Measurements from ENCODE around the gene AGAP1.

Gene AGAP1

DNA sequence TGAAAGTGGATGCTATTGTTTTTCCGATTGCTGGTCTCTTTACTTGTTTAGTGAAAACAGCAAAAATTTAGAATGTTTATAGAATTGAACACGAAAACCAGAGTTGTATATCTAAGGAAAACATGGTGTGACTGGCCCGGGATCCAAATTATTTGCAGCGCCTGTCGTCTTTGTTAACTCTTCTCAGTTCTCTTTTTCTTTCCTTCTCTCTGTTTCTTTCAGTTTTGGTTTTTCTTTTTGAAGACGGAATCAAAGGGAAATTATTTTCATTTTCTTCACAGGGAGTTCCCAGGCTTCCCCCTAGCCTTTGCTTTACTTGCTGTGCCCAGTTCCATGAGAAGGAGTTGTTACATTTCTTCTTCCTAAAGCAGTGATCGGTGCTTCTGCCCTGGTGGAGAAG lies 76.0 kb downstream of the AGAP1 start:
- no peak for DNase-seq (ENCODE audit: low read depth)

DNA sequence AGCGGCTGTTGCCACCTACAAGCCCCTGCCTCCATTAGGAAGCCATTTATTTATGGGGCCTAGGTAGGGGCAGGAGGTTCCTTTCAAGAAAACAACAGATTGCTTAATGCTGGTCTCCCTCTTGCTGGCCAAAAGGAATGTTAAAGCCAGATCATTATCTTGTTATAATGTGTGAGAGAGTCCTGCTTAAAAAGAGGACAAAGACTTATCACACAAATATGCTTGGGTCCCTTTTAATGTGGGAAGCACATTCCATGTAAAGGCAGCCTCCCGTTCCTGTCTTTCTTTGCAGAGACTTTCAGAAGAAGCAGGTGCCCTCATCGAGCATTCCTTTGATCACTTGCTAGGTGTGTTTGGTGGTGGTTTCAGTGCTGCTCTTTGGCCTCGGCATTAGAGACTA lies 76.4 kb downstream of the AGAP1 start:
- no peak for DNase-seq (ENCODE audit: low read depth)

DNA sequence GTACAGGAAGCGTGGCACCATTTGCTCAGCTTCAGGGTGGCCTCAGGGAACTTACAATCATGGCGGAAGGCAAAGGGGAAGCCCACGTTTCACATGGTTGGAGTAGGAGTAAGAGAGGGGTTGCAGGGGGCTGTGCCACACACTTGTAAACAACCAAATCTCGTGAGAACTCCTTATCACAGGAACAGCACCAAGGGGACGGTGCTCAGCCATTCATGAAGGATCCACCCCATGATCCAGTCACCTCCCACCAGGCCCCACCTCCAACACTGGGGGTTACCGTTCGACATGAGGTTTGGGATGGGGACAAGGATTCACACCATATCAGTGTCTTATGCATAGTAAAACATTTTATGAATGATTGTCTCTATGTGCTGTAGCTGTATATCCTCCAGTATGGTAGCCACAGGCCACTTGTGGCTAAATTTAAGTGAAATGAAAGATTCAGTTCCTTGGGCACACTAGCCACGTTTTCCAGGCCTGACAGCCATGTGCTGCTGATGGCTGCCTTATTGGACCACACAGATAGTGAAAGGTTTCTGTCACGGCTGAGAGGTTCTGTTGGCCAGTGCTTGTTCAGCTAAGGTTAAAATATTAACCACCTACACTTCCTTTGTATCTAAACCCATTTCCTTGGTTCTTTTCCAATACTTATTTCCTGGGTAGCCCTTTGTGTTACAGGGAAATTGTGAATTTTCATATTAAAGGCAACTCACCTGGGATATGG lies 77.3 kb downstream of the AGAP1 start:
- DNase-seq (ENCODE audit: low read depth), result no peak

DNA sequence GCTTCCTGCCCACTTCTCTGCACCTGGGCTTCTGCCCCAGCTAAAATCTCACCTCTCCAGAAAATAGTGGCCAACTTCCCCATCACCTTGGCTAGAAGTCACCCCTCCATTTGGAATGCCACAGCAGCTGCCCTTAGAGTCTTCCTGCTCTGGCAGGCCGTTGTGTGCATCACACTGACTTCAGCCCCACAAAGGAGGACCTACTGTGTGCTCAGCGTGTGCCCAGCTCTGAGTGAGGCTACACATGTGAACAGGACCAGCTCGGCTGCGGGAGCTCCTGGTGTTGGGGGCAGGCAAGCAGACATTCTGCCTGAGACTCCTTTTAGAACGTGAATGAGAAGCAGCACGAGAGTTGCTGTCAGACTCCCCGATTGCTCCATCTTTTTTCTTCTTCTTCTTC lies 78.7 kb downstream of the AGAP1 start:
- no peak for DNase-seq (ENCODE audit: low read depth)

DNA sequence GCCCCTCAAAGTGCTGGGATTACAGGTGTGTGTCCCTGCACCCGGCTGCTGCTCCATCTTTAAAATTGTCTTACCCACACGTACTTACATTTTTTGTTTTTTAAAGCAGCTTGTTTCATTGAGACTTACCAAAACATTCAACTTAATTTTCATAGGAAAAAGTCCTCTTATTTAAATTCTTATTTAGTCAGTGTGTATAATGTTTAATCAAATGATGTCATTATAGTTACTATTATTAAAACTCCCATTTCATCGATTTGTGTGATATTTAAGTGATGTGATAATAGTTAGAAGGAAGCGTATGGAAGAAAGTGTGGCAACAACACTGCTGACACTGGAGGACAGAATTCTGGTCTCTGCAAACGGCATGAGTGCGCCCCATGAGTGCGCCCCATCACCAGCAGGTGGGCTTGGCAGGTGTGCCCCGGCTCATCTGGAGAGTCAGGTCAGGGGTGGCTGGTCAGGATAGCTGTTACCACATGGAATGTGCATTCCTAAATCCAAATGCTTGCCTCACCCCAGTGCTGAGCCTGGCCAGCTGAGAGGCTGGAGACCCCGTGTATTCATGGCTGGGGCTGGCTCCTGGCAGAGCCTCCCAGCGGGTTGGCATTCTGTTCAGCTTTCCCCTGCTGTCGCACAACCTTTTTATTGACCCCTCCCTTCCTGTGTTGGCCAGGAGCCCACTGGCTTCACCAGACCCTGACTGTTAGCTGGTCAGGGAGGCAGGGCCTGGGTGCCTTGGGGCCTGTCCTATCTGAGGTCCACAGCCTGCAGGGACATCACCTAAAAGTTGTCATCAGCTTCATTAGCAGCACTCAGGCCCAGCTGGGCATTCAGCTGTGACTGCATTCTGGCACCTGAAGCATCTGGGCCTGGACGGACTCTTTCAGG lies 79.7 kb downstream of the AGAP1 start:
- no peak for DNase-seq (ENCODE audit: low read depth)

DNA sequence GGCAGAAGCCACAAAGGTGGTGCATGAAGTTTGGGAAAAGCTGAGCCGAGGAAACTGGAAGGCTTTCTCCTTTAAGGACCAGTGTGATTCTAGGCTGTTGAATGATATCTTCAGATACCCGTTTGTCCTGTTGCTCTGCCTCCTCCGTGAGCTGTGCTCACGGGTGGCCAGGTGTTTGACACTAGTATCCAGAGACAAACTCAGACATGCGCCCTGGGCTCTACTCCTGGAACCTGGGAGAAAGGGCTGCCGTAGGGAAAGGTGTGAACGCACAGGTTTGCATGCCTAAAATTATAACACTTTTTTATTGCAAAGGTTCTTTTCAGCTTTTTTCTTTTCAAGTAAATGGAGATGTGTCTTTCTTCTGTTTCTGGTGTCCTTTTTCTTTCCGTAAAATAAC lies 81.6 kb downstream of the AGAP1 start:
- DNase-seq (ENCODE audit: low read depth), result no peak

DNA sequence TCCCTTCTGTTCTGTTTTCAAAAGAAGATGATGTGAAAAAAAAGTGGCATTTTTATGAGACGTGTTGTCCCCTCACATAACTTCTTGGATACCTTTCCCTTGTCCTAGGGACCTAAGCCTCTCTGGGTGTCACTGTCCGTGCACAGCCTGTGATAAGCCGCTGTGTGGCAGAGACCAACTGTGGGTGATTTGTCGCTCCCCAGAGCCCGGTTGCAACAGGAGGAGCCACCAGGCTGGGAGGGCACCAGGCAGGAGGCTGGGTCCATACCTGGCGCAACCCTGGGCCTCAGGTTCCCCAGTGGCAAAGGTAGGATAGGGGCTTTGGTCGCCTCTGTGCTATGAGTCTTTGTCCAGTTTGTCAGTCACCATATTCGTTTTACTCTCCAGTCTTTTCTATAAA lies 82.1 kb downstream of the AGAP1 start:
- no peak for DNase-seq (ENCODE audit: low read depth)

DNA sequence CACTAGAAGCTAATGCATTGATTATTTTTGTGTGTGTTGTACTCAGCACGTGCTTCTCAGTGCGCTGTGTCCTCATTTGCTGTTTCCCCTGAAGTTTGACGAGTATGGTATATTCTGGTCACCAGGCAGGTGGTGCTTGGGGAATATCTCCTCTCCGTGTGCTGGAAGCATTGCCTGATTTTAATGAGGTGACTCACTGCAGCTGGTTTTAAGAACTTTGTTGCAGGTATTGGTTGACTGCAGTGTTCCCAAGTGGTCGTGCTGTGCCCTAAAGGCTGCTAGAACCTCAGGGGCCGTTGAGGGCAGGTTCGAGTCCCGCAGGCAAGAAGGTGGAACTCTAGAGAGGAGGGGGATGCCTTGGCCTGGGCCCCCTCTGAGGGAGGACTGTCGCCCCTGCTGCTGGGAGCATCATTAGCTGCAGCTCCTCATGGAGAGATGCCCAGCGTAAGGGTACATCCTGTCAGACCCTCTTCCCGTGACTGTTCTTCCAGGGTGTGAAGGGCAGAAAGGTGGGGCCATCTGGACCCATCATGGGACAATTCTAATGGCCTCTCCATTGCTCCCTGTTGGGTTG lies 82.6 kb downstream of the AGAP1 start:
- no peak for DNase-seq (ENCODE audit: low read depth)

DNA sequence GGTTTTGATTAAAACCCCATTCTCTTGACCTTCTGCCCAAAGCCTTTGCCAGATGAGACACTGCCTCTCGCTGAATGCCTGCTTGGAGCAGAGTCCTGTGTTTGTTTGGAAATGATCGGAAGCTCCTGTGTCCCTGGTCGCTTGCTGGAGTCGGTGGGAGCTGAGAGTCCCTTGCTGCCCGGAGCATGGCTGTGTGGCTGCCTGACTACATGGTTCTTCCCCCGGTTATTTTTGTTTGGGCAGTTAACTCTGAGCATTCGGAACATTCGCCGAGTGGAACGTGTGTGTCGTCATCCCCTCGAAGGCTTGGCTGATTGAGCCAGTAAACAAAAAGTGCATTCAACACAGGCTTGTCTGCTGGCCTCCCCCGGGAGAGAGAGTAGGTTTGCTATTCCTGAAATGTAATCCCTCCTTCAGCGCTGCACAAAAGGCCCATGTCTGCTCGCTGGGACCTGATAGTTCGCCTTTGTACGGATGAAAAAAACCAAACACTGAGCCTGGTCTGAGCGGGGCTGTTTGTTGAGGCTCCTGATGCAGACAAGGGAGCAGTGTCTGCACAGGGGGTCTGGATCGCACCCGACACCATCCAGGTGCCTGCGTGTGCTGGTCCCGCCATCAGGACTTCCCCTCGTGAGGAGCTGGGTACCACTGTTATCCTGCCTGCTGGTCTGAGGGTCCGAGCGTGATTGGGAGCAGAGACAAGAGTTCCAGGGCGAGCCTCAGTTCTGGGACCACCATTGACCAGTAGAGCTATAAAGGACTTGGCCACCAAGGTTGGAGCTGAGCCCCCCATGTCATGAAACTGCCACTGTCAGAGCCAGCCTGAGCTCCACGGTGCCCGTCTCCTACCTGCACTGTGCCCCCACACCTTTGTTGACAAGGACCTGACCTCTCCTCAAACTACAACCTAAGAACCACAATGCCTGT lies 83.8 kb downstream of the AGAP1 start:
- no peak for DNase-seq (ENCODE audit: low read depth)

DNA sequence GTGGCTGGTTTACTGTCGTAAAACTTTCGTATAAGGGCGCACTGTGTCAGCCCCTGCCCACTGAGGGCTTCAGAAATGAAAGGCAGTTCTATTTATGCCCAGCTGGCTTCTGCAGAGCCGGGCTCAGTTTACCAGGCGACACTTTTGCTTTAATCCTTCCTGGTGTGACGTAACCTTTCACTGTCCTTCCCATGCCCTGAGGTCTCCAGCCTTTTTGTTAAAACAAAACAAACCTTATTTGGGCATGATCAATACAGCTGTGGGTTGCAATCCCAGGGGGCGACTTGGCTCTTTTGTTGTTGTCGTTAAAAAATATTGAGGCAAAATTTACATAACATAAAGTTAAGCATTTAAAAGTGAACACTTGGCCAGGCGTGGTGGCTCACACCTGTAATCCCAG lies 85.3 kb downstream of the AGAP1 start:
- no peak for DNase-seq (ENCODE audit: low read depth)

DNA sequence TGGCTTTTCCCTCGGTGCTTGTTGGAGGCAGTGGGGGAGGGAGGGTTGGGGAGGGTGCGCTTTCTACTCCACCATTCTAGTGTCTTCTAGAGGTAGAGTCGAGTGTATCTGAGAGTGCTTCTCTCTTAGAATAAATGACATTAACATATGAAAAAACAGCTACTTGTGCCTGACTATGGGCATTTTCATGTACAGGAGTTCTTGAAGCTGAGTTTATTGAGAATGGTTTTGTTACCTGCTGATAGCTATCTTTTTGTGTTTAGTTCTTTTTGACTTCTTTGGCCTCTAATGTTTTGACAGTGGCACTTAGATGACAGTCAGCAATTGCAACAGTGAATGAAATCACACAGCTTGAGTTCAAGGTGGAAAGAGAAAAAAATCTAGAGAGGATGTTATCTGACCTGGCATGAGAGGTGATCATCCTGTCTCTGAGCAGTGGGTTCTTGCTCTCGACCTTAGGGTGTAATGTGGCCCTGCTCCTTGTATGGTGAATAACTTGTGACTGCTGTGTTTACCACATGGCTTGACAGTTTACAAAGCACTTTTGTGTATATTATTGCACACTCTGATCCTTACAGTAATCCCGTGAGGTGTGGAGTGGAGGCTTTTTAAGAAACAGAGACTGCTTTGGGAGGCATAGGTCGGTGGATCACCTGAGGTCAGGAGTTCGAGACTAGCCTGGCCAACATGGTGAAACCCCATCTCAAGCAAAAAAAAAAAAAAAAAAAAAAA lies 86.7 kb downstream of the AGAP1 start:
- DNase-seq (ENCODE audit: low read depth), result no peak

DNA sequence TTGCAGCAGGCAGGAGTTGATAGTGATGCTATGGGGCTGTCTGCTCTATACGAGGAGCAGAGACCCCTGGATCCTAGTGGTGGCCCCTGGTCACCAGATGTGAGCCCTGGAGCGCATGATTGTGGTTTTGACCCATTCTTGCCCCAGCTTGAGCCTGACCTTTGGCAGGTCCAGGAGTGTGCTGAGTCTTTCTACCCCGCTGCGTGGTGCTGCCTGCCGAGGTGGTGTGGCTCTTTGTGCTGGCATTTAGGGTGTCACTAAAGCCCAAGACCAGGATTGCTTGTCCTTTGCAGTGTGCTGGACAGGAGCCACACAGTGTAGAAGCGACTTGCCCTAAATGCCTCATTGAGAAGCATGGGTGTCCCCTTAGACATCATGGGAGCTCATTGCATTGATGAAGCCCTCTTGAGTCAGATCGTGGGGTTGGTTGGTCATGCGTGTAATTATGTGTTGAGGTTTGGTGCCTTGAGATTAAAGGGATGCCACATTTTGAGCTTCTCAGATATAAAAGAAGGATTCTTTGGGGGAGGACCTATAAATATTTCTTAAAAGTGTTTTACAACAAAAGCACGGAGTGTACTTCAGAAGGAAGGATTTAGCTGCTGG lies 88.3 kb downstream of the AGAP1 start:
- no peak for DNase-seq (ENCODE audit: low read depth)

DNA sequence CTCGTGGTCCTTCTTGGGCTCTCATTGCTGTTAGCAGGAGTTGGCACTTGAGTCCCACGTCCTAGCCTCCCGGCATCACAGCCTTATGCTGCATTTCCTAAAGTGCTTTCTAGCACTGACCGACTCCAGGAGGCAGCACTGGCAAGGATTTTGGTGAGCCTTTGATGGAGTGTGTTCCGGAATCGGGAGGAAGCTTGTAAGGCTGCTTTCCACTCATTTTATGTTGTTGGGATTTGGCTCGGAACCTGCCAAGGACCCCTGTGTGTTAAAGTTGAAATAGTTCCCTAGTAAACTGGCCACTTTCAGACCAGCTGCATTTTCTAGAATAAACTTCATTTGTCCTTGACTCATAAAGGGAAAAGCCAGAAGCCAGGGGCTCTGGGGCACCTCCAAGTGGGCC lies 88.9 kb downstream of the AGAP1 start:
- no peak for DNase-seq (ENCODE audit: low read depth)

DNA sequence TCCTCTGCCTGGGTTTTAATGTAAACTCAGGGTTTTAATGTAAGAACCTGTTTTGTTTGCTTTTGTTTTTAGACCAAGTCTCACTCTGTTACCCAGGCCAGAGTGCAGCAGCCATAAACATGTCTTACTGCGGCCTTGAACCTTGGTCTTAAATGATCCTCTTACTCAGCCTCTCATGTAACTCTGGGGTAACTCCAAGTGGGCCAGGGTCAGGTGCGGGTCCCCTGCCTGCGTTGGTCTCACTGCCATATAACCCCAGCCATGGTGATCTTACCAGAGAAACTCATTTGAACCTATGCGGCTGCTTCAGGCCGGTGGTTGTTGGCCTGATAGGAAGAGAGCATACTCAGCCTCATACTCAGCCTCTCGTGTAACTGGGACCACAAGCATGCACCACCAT lies 89.3 kb downstream of the AGAP1 start:
- DNase-seq (ENCODE audit: low read depth), result no peak

DNA sequence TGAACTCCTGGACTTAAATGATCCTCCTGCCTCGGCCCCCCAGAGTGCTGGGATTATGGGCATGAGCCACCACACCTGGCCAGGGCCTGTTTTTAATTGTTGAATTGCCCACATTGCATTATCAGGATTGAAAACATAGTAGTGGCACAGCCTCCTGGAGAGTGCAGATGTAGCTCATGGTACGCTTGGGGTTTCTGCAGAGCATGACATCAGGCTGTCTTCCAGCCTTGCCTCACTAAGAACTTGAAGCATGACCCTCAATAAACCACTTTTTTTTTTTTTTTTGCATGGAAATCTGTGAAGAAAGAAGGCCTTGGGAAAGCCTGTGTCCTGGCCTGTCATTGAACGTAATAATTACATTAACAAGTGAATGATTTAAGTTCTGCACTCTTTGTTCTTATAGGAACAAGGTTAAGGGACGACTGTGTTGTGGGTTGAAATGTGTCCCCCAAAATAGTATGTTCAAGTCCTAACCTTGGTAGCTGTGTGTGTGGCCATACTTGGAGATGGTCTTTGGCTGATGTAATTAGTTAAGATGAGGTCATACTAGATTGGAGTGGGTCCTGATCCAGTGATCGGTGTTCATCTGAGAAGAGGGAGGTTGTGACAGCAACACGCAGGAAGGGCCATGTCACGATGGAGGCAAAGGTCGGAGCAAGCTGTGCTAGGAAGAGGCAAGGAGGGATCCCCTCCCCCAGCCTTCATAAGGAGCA lies 90.2 kb downstream of the AGAP1 start:
- no peak for DNase-seq (ENCODE audit: low read depth)

DNA sequence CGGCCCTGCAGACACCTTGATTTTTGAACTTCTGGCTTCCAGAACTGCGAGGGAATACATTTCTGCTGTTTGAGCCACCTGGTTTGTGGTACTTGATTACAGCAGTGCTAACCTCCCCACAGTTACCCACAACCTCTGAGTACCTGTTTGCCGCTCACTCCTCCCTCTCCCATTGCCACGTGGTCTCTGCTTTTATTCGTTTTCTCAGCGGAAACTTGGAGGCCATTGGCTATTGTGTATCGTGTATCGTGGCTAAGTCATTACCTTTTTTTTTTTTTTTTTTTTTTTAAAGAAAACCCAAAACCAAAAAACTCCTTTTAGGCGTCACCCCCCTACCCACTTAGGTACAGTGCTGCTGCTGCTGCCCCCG lies 90.8 kb downstream of the AGAP1 start:
- no peak for DNase-seq (ENCODE audit: low read depth)

DNA sequence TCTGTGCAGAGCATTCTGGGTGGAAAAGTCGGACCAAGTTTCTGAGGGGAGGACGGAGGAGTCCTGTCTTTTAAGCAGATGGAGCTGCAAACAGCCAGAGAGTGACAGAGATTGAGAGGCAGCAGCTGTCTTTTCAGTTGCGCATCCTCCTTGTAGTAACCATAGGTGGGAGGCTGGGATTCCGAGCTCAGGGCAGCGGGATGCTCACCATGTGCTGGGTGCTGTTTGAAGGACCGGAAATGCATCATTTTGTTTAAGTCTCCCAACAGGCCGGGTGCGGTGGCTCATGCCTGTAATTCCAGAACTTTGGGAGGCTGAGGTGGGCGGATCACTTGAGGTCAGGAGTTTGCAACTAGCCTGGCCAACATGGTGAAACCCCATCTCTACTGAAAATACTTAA lies 93.4 kb downstream of the AGAP1 start:
- no peak for DNase-seq (ENCODE audit: low read depth)

DNA sequence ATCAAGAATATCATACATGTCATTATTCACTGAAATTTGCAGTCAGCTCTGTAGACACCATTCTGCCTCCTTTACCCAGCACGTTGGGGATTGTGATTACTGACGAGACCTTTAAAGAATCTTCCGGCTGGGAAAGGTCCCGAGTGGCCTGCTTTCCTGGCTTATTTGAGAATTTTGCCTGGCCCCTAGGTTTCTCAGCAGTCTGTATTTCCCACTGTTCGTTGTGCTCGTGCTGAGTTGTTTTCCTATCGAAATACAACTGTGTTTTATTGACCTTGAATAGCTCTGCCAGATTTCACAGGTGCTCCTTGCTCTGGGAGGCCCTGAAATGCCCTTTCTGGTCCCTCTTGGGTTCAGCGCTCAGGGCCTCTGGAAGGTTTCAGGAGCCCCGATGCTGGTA lies 94.9 kb downstream of the AGAP1 start:
- no peak for DNase-seq (ENCODE audit: low read depth)

DNA sequence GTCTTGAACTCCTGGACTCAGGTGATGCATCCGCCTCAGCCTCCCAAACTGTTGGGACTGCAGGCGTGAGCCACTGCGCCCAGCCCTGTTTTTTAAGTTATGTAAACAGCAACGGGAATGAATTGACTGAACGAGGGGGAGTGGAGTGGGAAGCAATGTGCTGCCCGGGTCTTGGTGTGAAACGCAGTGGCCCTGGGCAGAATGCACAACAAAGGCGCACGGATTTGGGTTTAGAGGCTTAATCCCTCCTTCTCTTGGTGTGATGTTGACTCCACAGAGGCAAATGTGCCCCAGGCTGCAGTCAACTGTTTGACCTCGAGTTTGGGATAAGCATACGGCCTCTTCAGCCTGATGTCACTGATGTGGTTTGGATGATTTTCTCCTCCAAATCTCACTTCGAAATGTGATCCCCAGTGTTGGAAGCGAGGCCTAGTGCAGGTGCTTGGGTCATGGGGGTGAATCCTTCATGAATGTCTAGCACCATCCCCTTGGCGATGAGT lies 97.4 kb downstream of the AGAP1 start:
- no peak for DNase-seq (ENCODE audit: low read depth)

DNA sequence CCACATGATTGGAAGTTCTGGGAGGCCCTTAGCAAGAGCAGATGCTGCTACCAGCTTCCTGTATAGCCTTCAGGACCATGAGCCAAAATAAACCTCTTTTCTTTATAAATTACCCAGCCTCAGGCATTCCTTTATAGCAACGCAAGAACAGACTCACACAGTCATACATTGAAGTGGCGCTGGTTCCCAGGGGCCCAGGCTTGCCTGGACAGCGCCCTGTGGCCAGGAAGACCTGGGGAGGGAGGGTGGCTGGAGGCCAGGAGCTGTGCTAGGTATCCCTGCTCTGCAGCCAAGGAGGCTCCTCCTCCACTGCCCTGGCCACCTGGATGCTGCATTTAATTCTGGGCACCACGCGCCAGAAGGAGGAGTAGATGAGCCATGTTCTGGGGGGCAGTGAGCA lies 98.1 kb downstream of the AGAP1 start:
- no peak for DNase-seq (ENCODE audit: low read depth)
